ENCODE measurements around the gene CA4. TPM values are rescaled to one million over a fixed set of nuclear protein-coding genes. Genes with fewer than 3 reads are reported as not detected.

Gene CA4
- total RNA-seq, 4 donors from 2014 or later: 0.45 to 1.3 (median 1.1) TPM; not detected in 1

DNA sequence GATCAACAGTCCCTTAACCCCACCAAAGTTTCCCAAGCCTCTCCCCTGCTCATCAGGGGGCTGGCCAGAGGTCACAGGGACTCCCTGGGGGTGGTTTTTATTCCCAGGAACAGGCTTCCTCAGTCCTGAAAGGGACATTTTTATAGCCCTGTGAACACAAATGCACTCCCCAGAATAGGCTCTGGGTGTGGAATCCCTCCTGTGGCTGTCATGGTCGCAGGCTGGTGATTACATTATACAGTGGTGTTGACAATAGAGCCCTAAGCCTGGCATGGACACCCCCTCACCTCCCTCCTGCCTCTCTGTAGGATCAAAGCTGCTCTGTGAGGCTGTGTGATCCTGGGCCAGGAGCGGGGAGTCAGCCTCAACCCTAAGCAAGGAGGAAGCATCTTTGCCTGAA, 1.4 kb upstream of the CA4 start:
- Histone ChIP-seq H3K9me3 (no peaks in the 10 kb centered on the region), H3K36me3 (no peaks in the 10 kb centered on the region), H3K4me1 (peaks cover 5 to 28% (median 7%) of the 10 kb centered on the region in 3 donors), H3K27me3 (peaks cover 19 to 99% (median 21%) of the 10 kb centered on the region in 4 donors), H3K4me3 (no peak overlapping the region), H3K27ac (no peak overlapping the region)
- TF ChIP-seq, protein P1, sequence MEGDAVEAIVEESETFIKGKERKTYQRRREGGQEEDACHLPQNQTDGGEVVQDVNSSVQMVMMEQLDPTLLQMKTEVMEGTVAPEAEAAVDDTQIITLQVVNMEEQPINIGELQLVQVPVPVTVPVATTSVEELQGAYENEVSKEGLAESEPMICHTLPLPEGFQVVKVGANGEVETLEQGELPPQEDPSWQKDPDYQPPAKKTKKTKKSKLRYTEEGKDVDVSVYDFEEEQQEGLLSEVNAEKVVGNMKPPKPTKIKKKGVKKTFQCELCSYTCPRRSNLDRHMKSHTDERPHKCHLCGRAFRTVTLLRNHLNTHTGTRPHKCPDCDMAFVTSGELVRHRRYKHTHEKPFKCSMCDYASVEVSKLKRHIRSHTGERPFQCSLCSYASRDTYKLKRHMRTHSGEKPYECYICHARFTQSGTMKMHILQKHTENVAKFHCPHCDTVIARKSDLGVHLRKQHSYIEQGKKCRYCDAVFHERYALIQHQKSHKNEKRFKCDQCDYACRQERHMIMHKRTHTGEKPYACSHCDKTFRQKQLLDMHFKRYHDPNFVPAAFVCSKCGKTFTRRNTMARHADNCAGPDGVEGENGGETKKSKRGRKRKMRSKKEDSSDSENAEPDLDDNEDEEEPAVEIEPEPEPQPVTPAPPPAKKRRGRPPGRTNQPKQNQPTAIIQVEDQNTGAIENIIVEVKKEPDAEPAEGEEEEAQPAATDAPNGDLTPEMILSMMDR (IDR thresholded peaks at IDR 0.05): no peak
- no peak for TF ChIP-seq POLR2A (IDR thresholded peaks at IDR 0.05)
- no peak for DNase-seq
- intact Hi-C loops (cut with DNase I): no loop called here
- WGBS, 2 donors: 29% methylated on average over 1 of the region's 2 CpGs; no CpG with 5 or more reads in 1 of the 2 donors

DNA sequence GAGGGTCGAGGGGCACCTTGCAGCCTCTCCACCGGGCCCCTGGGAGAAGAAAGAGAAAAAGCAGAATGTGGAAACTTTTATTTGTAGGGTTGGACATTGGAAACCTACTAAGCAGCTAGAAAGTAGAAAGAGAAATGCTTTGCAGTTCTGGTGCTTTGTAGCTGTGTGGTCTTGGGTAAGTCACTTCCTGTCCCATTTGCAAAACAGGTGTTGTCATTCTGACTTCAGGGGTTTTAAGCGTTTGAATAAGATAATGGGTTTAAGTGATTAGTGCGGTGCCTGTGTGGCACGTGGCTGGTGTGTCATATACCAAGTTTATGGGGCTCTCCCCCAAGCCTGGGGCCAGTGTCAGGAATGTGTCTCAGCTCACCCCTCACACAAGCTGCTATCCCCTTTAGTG, 1.6 kb downstream of the CA4 start:
- H3K27ac ChIP-seq: no peak overlapping the region
- peaks cover 19 to 98% (median 21%) of the 10 kb centered on the region in 4 donors for H3K27me3 ChIP-seq
- peaks cover 5 to 36% (median 11%) of the 10 kb centered on the region in 3 donors for H3K4me1 ChIP-seq
- DNase-seq: no peak
- intact Hi-C loops (cut with DNase I): no loop called here
- H3K4me3 ChIP-seq: no peak overlapping the region
- TF ChIP-seq, protein P1 (IDR thresholded peaks at IDR 0.05): no peak
- no peak for TF ChIP-seq POLR2A (IDR thresholded peaks at IDR 0.05)
- 26 to 32% methylated on average over 3 to 4 of the region's 5 CpGs for WGBS, 2 donors
- no peaks in the 10 kb centered on the region for H3K36me3 ChIP-seq
- no peaks in the 10 kb centered on the region for H3K9me3 ChIP-seq

DNA sequence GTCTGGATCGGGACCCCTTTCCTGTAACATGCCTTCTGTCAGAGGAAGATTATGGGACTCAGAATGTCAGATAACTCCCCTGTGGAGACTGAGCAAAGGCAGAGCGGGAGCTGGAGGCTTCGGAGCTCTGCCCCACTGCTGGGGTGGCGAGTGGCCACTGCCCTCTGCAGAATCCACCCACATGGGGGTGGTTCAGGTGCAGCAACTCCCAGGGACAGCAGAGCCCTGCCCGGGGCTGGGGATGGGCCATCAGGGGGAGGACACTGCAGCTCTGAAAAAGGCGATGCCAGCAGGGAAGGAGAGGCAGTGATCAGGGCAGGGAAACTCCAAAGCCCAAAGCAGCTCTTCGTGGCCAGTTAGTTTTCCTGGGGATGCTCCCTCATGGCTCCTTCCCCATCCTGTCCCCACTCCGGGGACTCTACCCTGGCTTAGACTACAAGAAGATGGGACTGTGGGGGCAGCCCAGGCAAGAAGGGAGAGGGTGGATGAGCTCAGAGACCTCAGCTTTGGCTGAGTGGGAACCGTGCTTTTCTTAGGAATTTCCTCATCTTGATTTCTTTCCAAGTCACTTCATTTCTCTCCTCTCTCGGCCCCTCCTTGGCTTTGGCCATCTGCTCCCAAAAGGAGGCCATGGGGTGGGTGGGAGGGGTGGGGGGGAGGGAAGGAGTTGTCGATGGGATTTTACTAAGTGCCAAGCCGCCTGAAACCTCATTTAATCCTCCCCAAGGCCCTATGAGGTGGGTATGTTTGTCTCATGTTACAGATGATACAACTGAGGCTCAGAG, 4.0 kb downstream of the CA4 start:
- Histone ChIP-seq H3K27me3 (peaks cover 16 to 98% (median 19%) of the 10 kb centered on the region in 4 donors), H3K9me3 (no peaks in the 10 kb centered on the region), H3K36me3 (no peaks in the 10 kb centered on the region), H3K4me3 (no peak overlapping the region), H3K4me1 (peaks cover 5 to 36% (median 11%) of the 10 kb centered on the region in 3 donors), H3K27ac (peak overlapping the region in 1 of 4 donors; percentile 16)
- no peak for DNase-seq
- WGBS, 2 donors: 56 to 60% methylated on average over 8 to 10 of the region's 12 CpGs
- no peak for TF ChIP-seq POLR2A (IDR thresholded peaks at IDR 0.05)
- TF ChIP-seq, protein P1 (IDR thresholded peaks at IDR 0.05): no peak
- intact Hi-C loops (cut with DNase I): no loop called here

DNA sequence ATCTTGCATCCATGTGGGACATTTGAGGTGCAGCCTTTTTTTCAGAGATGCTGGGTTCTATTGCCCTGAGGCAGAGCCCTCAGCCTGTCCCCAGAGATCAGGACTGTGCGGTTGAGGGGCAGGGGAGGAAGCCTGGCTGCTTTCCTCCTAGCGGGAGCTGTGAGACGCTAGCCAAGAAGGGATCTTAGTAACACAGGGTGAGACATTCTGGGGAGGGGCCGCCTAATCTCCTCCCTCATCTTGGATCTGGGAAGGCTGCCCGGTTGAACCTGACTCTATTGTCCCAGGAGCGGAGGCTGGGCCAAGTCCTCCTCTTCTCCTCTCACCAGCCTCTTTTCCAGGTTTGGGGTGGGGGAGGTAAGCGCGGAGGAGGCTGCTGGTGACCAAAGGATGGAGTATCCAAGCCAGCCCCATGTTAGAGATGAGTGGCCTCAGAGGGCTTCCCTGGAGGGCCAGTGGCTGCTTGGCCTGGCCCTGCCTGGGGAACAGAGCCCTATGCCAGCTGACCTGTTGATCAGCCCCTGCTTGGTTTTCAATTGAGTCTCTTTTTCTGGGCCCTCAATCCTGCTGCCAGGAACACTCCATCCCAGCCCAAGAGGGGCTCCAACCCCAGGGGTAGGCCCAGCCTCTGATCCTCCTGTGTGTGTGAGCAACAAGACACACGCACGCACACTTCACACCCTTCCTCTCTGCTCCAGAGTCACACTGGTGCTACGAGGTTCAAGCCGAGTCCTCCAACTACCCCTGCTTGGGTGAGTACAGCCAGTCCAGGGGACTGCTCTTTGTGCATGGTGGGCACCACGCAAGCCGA, 5.0 kb downstream of the CA4 start:
- DNase-seq: no peak
- no peak overlapping the region for H3K4me3 ChIP-seq
- TF ChIP-seq, protein P1 (IDR thresholded peaks at IDR 0.05): no peak
- no peak for TF ChIP-seq POLR2A (IDR thresholded peaks at IDR 0.05)
- peaks cover 7 to 98% (median 11%) of the 10 kb centered on the region in 4 donors for H3K27me3 ChIP-seq
- no peaks in the 10 kb centered on the region for H3K36me3 ChIP-seq
- 50 to 95% methylated on average over 1 to 4 of the region's 14 CpGs for WGBS, 2 donors
- peaks cover 5 to 30% (median 8%) of the 10 kb centered on the region in 3 donors for H3K4me1 ChIP-seq
- no peak overlapping the region for H3K27ac ChIP-seq
- intact Hi-C loops (cut with DNase I): no loop called here
- H3K9me3 ChIP-seq: no peaks in the 10 kb centered on the region

DNA sequence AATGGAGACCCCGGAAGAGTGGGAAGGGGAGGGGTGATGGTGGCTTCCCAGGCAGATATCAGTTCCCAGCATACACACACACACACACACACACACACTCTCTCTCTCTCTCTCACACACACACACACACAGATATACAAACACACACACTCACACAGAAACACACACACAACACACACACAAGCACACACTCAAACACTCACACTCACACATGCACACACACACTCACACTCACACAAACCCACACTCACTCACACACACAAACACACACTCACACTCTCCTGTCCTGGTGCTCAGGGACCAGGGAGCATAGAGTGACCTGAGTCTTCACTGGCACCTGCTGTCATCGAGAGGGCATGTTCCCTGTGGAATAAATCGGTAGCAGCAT, 5.6 kb downstream of the CA4 start:
- Histone ChIP-seq H3K36me3 (no peaks in the 10 kb centered on the region), H3K27ac (no peak overlapping the region), H3K27me3 (peaks cover 3 to 98% (median 10%) of the 10 kb centered on the region in 4 donors), H3K4me1 (peaks cover 0 to 24% (median 4%) of the 10 kb centered on the region in 3 donors), H3K9me3 (no peaks in the 10 kb centered on the region), H3K4me3 (no peak overlapping the region)
- intact Hi-C loops (cut with DNase I): no loop called here
- WGBS, 2 donors: 63 to 65% methylated on average over 2 to 3 of the region's 3 CpGs
- TF ChIP-seq, protein P1 (IDR thresholded peaks at IDR 0.05): no peak
- no peak for TF ChIP-seq POLR2A (IDR thresholded peaks at IDR 0.05)
- DNase-seq: no peak
